GM19025 (cell line): ENCODE data around the gene PLLP.
A peak's percentile ranks its signal among the peaks of the same experiment; 100 is the strongest.

ENCODE experiments used
- ATAC-seq: cut with Tn5 transposase; IDR thresholded peaks from one replicate; pipeline ENCODE4 v1.9.1; 2021; ENCODE audit warnings: mild to moderate bottlenecking, low read depth, moderate library complexity; ENCODE audit not compliant: unreplicated experiment

PLLP gene

GRCh38 chr16:57303021-57303909 lies 18.8 kb upstream of the PLLP start:
- no peak for ATAC-seq

GRCh38 chr16:57301126-57301817 lies 16.8 kb upstream of the PLLP start:
- ATAC-seq = no peak

- peak; percentile 76 for ATAC-seq
These were observed 16.1 kb upstream of the PLLP start for GRCh38 chr16:57300387-57301125.

- ATAC-seq = peak; percentile 41
These were observed 15.4 kb upstream of the PLLP start for GRCh38 chr16:57299719-57300386.

GRCh38 chr16:57299009-57299718 lies 14.7 kb upstream of the PLLP start:
- peak; percentile 5 for ATAC-seq

- no peak for ATAC-seq
These were observed 13.4 kb upstream of the PLLP start for GRCh38 chr16:57297856-57298255.

- ATAC-seq = no peak
These were observed 5.2 kb upstream of the PLLP start for GRCh38 chr16:57289391-57290257.

GRCh38 chr16:57285379-57285778 lies 907 bp upstream of the PLLP start:
- no peak for ATAC-seq

GRCh38 chr16:57284952-57285363 lies 486 bp upstream of the PLLP start:
- no peak for ATAC-seq

- no peak for ATAC-seq
These were observed 588 bp downstream of the PLLP start for GRCh38 chr16:57283959-57284208.

GRCh38 chr16:57283214-57283958 lies 1.1 kb downstream of the PLLP start:
- no peak for ATAC-seq

GRCh38 chr16:57282510-57283213 lies 1.8 kb downstream of the PLLP start:
- no peak for ATAC-seq

GRCh38 chr16:57281791-57282190 lies 2.7 kb downstream of the PLLP start:
- ATAC-seq = no peak

- ATAC-seq = no peak
These were observed 4.5 kb downstream of the PLLP start for GRCh38 chr16:57279780-57280638.

- ATAC-seq = no peak
These were observed 6.0 kb downstream of the PLLP start for GRCh38 chr16:57278494-57278893.

GRCh38 chr16:57277586-57277985 lies 6.9 kb downstream of the PLLP start:
- no peak for ATAC-seq

- ATAC-seq = no peak
These were observed 7.9 kb downstream of the PLLP start for GRCh38 chr16:57276596-57276995.
